HEK293 (cell line): ENCODE results near the gene SNCAIP.

Source experiments
- CTCF ChIA-PET: fragments of 350-600 bp; formaldehyde crosslinking; extraction: SDS; loops from one replicate; lab custom pipeline; 2021; ENCODE audit warnings: antibody characterized with exemption; lab: Yijun Ruan, JAX
- POLR2A ChIA-PET: fragments of 300-600 bp; formaldehyde crosslinking; extraction: SDS; loops from one replicate; lab custom pipeline; 2020; ENCODE audit warnings: antibody characterized with exemption, inconsistent platforms; lab: Yijun Ruan, JAX
- H3K27ac ChIP-seq: fragments of 200-500 bp; sonication (Bioruptor generic); 2 replicates; pipeline ENCODE4 v1.5.1; 2014; ENCODE audit warnings: low read depth, low read length, control low read depth, inconsistent platforms; ENCODE audit errors: extremely low read depth
- H3K36me3 ChIP-seq, 2 experiments: fragments of 200-500 bp in 1 of 2; sonication (Bioruptor generic) in 1 of 2; 1 replicate in 1 of 2; 2 replicates in 1 of 2; pipeline ENCODE4 v1.5.1; 2014 to 2017; ENCODE audit warnings: inconsistent platforms in 2 of 2, low read length in 2 of 2; ENCODE audit not compliant: control insufficient read depth in 2 of 2, insufficient read depth in 1 of 2
- H3K4me1 ChIP-seq: fragments of 200-500 bp; sonication (Bioruptor generic); 2 replicates; pipeline ENCODE4 v1.5.1; 2014; ENCODE audit warnings: mild to moderate bottlenecking, low read length, inconsistent platforms; ENCODE audit not compliant: control insufficient read depth, insufficient read depth
- H3K4me3 ChIP-seq: 2 replicates; pipeline ENCODE4 v1.5.1; 2011; ENCODE audit warnings: low read depth, mild to moderate bottlenecking, control low read depth, low read length, moderate library complexity
- H3K9me3 ChIP-seq: fragments of 200-500 bp; sonication (Bioruptor generic); 2 replicates; pipeline ENCODE4 v1.5.1; 2014; ENCODE audit warnings: low read depth, low read length, inconsistent platforms; ENCODE audit not compliant: control insufficient read depth, insufficient read depth
- ATF2 ChIP-seq: fragments of 450-650 bp; formaldehyde crosslinking; IDR thresholded peaks from 2 replicates; pipeline ENCODE4 v1.5.1; 2016; ENCODE audit warnings: missing biosample characterization, missing genetic modification characterization, low read depth
- BCL11B ChIP-seq: fragments of 450-650 bp; formaldehyde crosslinking; IDR thresholded peaks from 2 replicates; pipeline ENCODE4 v1.5.1; 2016; ENCODE audit warnings: low read depth, missing biosample characterization, missing genetic modification characterization
- FEZF1 ChIP-seq: fragments of 450-650 bp; formaldehyde crosslinking; IDR thresholded peaks from 2 replicates; pipeline ENCODE4 v1.5.1; 2016; ENCODE audit warnings: missing biosample characterization, missing genetic modification characterization
- KLF1 ChIP-seq: fragments of 450-650 bp; formaldehyde crosslinking; IDR thresholded peaks from 2 replicates; pipeline ENCODE4 v1.5.1; 2016; ENCODE audit warnings: missing biosample characterization, missing genetic modification characterization
- PBX3 ChIP-seq: sonication (generic); formaldehyde crosslinking; IDR thresholded peaks from 2 replicates; pipeline ENCODE4 v1.8.1; 2022; ENCODE audit warnings: mild to moderate bottlenecking, moderate library complexity, missing genetic modification reagents
- YY2 ChIP-seq: fragments of 450-650 bp; formaldehyde crosslinking; IDR thresholded peaks from 2 replicates; pipeline ENCODE4 v1.5.1; 2016; ENCODE audit warnings: missing biosample characterization, missing genetic modification characterization
- ZBTB1 ChIP-seq: fragments of 450-650 bp; formaldehyde crosslinking; IDR thresholded peaks from 2 replicates; pipeline ENCODE4 v1.5.1; 2016; ENCODE audit warnings: missing biosample characterization, missing genetic modification characterization
- ZBTB17 ChIP-seq: fragments of 450-650 bp; formaldehyde crosslinking; IDR thresholded peaks from 2 replicates; pipeline ENCODE4 v1.5.1; 2016; ENCODE audit warnings: missing biosample characterization, missing genetic modification characterization
- ZEB2 ChIP-seq: fragments of 450-650 bp; formaldehyde crosslinking; IDR thresholded peaks from 2 replicates; pipeline ENCODE4 v1.5.1; 2016; ENCODE audit warnings: missing biosample characterization, missing genetic modification characterization
- ZNF121 ChIP-seq: fragments of 450-650 bp; formaldehyde crosslinking; IDR thresholded peaks from 2 replicates; pipeline ENCODE4 v1.5.1; 2016; ENCODE audit warnings: missing biosample characterization, missing genetic modification characterization
- ZNF18 ChIP-seq: fragments of 450-650 bp; formaldehyde crosslinking; IDR thresholded peaks from 2 replicates; pipeline ENCODE4 v1.5.1; 2016; ENCODE audit warnings: missing biosample characterization, missing genetic modification characterization
- ZNF292 ChIP-seq: fragments of 450-650 bp; formaldehyde crosslinking; IDR thresholded peaks from 2 replicates; pipeline ENCODE4 v1.5.1; 2016; ENCODE audit warnings: low read depth, missing biosample characterization, missing genetic modification characterization, borderline replicate concordance
- ZNF335 ChIP-seq: fragments of 450-650 bp; formaldehyde crosslinking; conservative IDR thresholded peaks from 2 replicates; pipeline ENCODE4 v1.5.1; 2016; ENCODE audit warnings: missing biosample characterization, missing genetic modification characterization
- ZNF362 ChIP-seq: fragments of 450-650 bp; formaldehyde crosslinking; IDR thresholded peaks from 2 replicates; pipeline ENCODE4 v1.5.1; 2016; ENCODE audit warnings: missing biosample characterization, missing genetic modification characterization
- ZNF366 ChIP-seq: fragments of 450-650 bp; formaldehyde crosslinking; conservative IDR thresholded peaks from 2 replicates; pipeline ENCODE4 v1.5.1; 2016; ENCODE audit warnings: missing biosample characterization, missing genetic modification characterization
- ZNF391 ChIP-seq: fragments of 450-650 bp; formaldehyde crosslinking; IDR thresholded peaks from 2 replicates; pipeline ENCODE4 v1.5.1; 2016; ENCODE audit warnings: low read depth, missing biosample characterization, missing genetic modification characterization, borderline replicate concordance
- ZNF560 ChIP-seq: fragments of 450-650 bp; formaldehyde crosslinking; IDR thresholded peaks from 2 replicates; pipeline ENCODE4 v1.5.1; 2017; ENCODE audit warnings: missing biosample characterization, missing genetic modification characterization, borderline replicate concordance
- ZNF626 ChIP-seq: fragments of 450-650 bp; sonication (Bioruptor Pico); formaldehyde crosslinking; IDR thresholded peaks from 2 replicates; pipeline ENCODE4 v1.5.1; 2018; ENCODE audit warnings: missing biosample characterization, missing genetic modification characterization, inconsistent platforms
- ZNF791 ChIP-seq: fragments of 450-650 bp; formaldehyde crosslinking; IDR thresholded peaks from 2 replicates; pipeline ENCODE4 v1.5.1; 2016; ENCODE audit warnings: missing biosample characterization, missing genetic modification characterization

The SNCAIP gene

GRCh38 chr5:122350496-122350895 lies 38.5 kb downstream of the SNCAIP start (continued):
- TF ChIP-seq KLF1 (tag by site-specific recombination): no peak
- no peak for TF ChIP-seq ZNF391 (tag by site-specific recombination)
- no peak for TF ChIP-seq YY2 (tag by site-specific recombination)
- no peak for TF ChIP-seq FEZF1 (tag by site-specific recombination)
- TF ChIP-seq BCL11B (tag by site-specific recombination): no peak
- no peak for TF ChIP-seq ZBTB1 (tag by site-specific recombination)

- TF ChIP-seq ZNF292 (tag by site-specific recombination) (no peak), ZNF121 (tag by site-specific recombination) (0 out of 2 replicates have a peak, but pooled peaks have one; percentile 14), PBX3 (CRISPR knock-in tag) (no peak), ZNF335 (tag by site-specific recombination) (peak; percentile 19; the same call in 1 of the 2 replicates), ZNF362 (tag by site-specific recombination) (peak; percentile 95), ZEB2 (tag by site-specific recombination) (peak; percentile 51; the same call in 1 of the 2 replicates), ATF2 (0 out of 2 replicates have a peak, but pooled peaks have one; percentile 21), ZNF791 (tag by site-specific recombination) (0 out of 2 replicates have a peak, but pooled peaks have one; percentile 16), ZBTB17 (0 out of 2 replicates have a peak, but pooled peaks have one; percentile 11), ZNF366 (0 out of 2 replicates have a peak, but pooled peaks have one; percentile 17)
- Histone ChIP-seq H3K4me1 (peaks cover 18% of the 10 kb centered on the region), H3K4me3 (no peak overlapping the region), H3K27ac (no peak overlapping the region), H3K9me3 (no peaks in the 10 kb centered on the region), H3K36me3 (no peaks in the 10 kb centered on the region)
- ChIA-PET CTCF (no interaction called here), POLR2A (no interaction called here)
These were observed 39.5 kb downstream of the SNCAIP start for GRCh38 chr5:122351416-122352157.

- CTCF ChIA-PET: no interaction called here
These were observed 40.3 kb downstream of the SNCAIP start for GRCh38 chr5:122352331-122352730.

More at GRCh38 chr5:122352331-122352730, 40.3 kb downstream of the SNCAIP start:
- TF ChIP-seq ZNF626 (no peak), ZNF560 (tag by site-specific recombination) (no peak), ZNF18 (tag by site-specific recombination) (no peak)
- no peak overlapping the region for H3K4me3 ChIP-seq
- H3K4me1 ChIP-seq: peaks cover 18% of the 10 kb centered on the region
- POLR2A ChIA-PET: no interaction called here
- H3K9me3 ChIP-seq: no peaks in the 10 kb centered on the region
- H3K36me3 ChIP-seq: no peaks in the 10 kb centered on the region
- H3K27ac ChIP-seq: no peak overlapping the region
